Caco-2 (cell line): ENCODE results near the gene OR2T11. TPM values are rescaled to one million over a fixed set of nuclear protein-coding genes. Genes with fewer than 3 reads are reported as not detected.

Experiments used
- BruUV-seq: library from RNA; stranded (reverse); fragments of 400-500 nt; replicated peaks from 2 replicates; lab custom pipeline; 2021; lab: Mats Ljungman, UMichigan
- CTCF ChIA-PET: fragments of 300-600 bp; sonication (Branson Sonifier 250); formaldehyde crosslinking; loops from one replicate; lab custom pipeline; 2022; ENCODE audit warnings: antibody characterized with exemption; lab: Charles Lee
- POLR2A ChIA-PET: fragments of 300-600 bp; sonication (Branson Sonifier 250); formaldehyde crosslinking; loops from one replicate; lab custom pipeline; 2022; ENCODE audit warnings: antibody characterized with exemption; lab: Charles Lee
- DNase-seq, 2 experiments: peaks; one replicate each; pipeline versions ENCODE4 v3.0.0 to v3.0.0-alpha.2; 2020 to 2022
- H3K27me3 ChIP-seq: replicated peaks from 2 replicates; pipeline ENCODE4 v1.6.0; 2011; ENCODE audit warnings: low read length; ENCODE audit not compliant: control insufficient read depth, insufficient read depth
- H3K36me3 ChIP-seq: 2 replicates; pipeline ENCODE4 v1.5.1; 2011; ENCODE audit warnings: low read length; ENCODE audit not compliant: control insufficient read depth, insufficient read depth
- H3K4me1 ChIP-seq: fragments of 250-450 bp; sonication (Bioruptor Pico); 2 replicates; pipeline ENCODE4 v1.5.1; 2020; ENCODE audit warnings: mild to moderate bottlenecking
- H3K4me3 ChIP-seq: 2 replicates; pipeline ENCODE4 v1.5.1; 2011; ENCODE audit warnings: low read depth, mild to moderate bottlenecking, control low read depth, low read length
- H3K9me3 ChIP-seq: fragments of 250-450 bp; sonication (Bioruptor Pico); 2 replicates; pipeline ENCODE4 v1.5.1; 2020; ENCODE audit warnings: mild to moderate bottlenecking, moderate library complexity
- H3K27ac Mint-ChIP-seq: one replicate; pipeline ENCODE4 v1.8.0; 2022; ENCODE audit warnings: mixed read lengths; ENCODE audit not compliant: unreplicated experiment
- H3K27me3 Mint-ChIP-seq: one replicate; pipeline ENCODE4 v1.8.0; 2022; ENCODE audit warnings: mixed read lengths; ENCODE audit not compliant: insufficient read depth, unreplicated experiment
- H3K36me3 Mint-ChIP-seq: one replicate; pipeline ENCODE4 v1.8.0; 2022; ENCODE audit warnings: mild to moderate bottlenecking, mixed read lengths; ENCODE audit not compliant: insufficient read depth, unreplicated experiment
- H3K4me1 Mint-ChIP-seq: one replicate; pipeline ENCODE4 v1.8.0; 2022; ENCODE audit warnings: low read depth, mixed read lengths; ENCODE audit not compliant: unreplicated experiment
- H3K4me3 Mint-ChIP-seq: one replicate; pipeline ENCODE4 v1.8.0; 2022; ENCODE audit warnings: mild to moderate bottlenecking, moderate library complexity, mixed read lengths; ENCODE audit not compliant: unreplicated experiment
- H3K9me3 Mint-ChIP-seq: one replicate; pipeline ENCODE4 v1.8.0; 2022; ENCODE audit warnings: mixed read lengths; ENCODE audit not compliant: unreplicated experiment
- CTCF ChIP-seq, 2 experiments: fragments of 200-600 bp in 1 of 2; IDR thresholded peaks; 1 replicate in 1 of 2; 2 replicates in 1 of 2; pipeline versions ENCODE4 v1.5.1 to v1.8.0; 2011 to 2022; ENCODE audit warnings: antibody characterized with exemption in 1 of 2, control low read depth in 1 of 2, inconsistent platforms in 1 of 2, low read depth in 1 of 2, low read length in 1 of 2, mild to moderate bottlenecking in 1 of 2, moderate library complexity in 1 of 2; ENCODE audit not compliant: insufficient read depth in 1 of 2, severe bottlenecking in 1 of 2, unreplicated experiment in 1 of 2
- intact Hi-C: fragments of 100-400 bp; cut with micrococcal nuclease; formaldehyde crosslinking; loops from one replicate; pipeline ENCODE4 v1.10.0; 2022; ENCODE audit not compliant: unreplicated experiment
- total RNA-seq: library from RNA; stranded (reverse); gene quantifications from 2 replicates; pipeline ENCODE4 v1.2.3, GENCODE V29; 2022

The OR2T11 gene
- total RNA-seq, 1 experiment from 2014 or later: not detected

- intact Hi-C loops: no loop called here
- no peak overlapping the region for H3K27ac Mint-ChIP-seq
These were observed 38.3 kb downstream of the OR2T11 start for GRCh38 chr1:248596615-248597014.

GRCh38 chr1:248593226-248593625 is 41.7 kb downstream of the OR2T11 start:
- H3K4me3 Mint-ChIP-seq: no peak overlapping the region
- TF ChIP-seq CTCF (IDR thresholded peaks at IDR 0.05; ENCODE audit: insufficient read depth in 1 of 2, low read depth in 1 of 2, low read length in 1 of 2, severe bottlenecking in 1 of 2, unreplicated experiment in 1 of 2): no peak
- no peaks in the 10 kb centered on the region for H3K36me3 Mint-ChIP-seq
- Histone ChIP-seq H3K27me3 (no peaks in the 10 kb centered on the region), H3K4me3 (no peak overlapping the region), H3K36me3 (no peaks in the 10 kb centered on the region), H3K4me1 (no peaks in the 10 kb centered on the region), H3K9me3 (no peaks in the 10 kb centered on the region)
- no peaks in the 10 kb centered on the region for H3K27me3 Mint-ChIP-seq
- BruUV-seq: no TSS peak
- H3K4me1 Mint-ChIP-seq: no peaks in the 10 kb centered on the region
- POLR2A ChIA-PET: no interaction called here
- no peak overlapping the region for H3K27ac Mint-ChIP-seq
- H3K9me3 Mint-ChIP-seq: no peaks in the 10 kb centered on the region
- CTCF ChIA-PET: no interaction called here
- intact Hi-C loops: no loop called here
- no peak for DNase-seq

More at GRCh38 chr1:248596615-248597014, 38.3 kb downstream of the OR2T11 start:
- Mint-ChIP-seq H3K27me3 (no peaks in the 10 kb centered on the region), H3K9me3 (no peaks in the 10 kb centered on the region), H3K4me3 (no peak overlapping the region), H3K4me1 (no peaks in the 10 kb centered on the region), H3K36me3 (no peaks in the 10 kb centered on the region)
- no TSS peak for BruUV-seq
- no peak for TF ChIP-seq CTCF (IDR thresholded peaks at IDR 0.05; ENCODE audit: insufficient read depth in 1 of 2, low read depth in 1 of 2, low read length in 1 of 2, severe bottlenecking in 1 of 2, unreplicated experiment in 1 of 2)
- H3K36me3 ChIP-seq: no peaks in the 10 kb centered on the region
- POLR2A ChIA-PET: no interaction called here
- CTCF ChIA-PET: no interaction called here
- H3K9me3 ChIP-seq: no peaks in the 10 kb centered on the region
- DNase-seq: no peak
- H3K4me1 ChIP-seq: no peaks in the 10 kb centered on the region
- H3K27me3 ChIP-seq: no peaks in the 10 kb centered on the region
- H3K4me3 ChIP-seq: no peak overlapping the region

GRCh38 chr1:248592655-248593054 is 42.2 kb downstream of the OR2T11 start:
- POLR2A ChIA-PET: no interaction called here
- TF ChIP-seq CTCF (IDR thresholded peaks at IDR 0.05; ENCODE audit: insufficient read depth in 1 of 2, low read depth in 1 of 2, low read length in 1 of 2, severe bottlenecking in 1 of 2, unreplicated experiment in 1 of 2): no peak
- H3K9me3 Mint-ChIP-seq: no peaks in the 10 kb centered on the region

More at GRCh38 chr1:248592655-248593054, 42.2 kb downstream of the OR2T11 start:
- Mint-ChIP-seq H3K36me3 (no peaks in the 10 kb centered on the region), H3K27me3 (no peaks in the 10 kb centered on the region), H3K4me3 (no peak overlapping the region), H3K27ac (no peak overlapping the region), H3K4me1 (no peaks in the 10 kb centered on the region)
- Histone ChIP-seq H3K9me3 (no peaks in the 10 kb centered on the region), H3K4me1 (no peaks in the 10 kb centered on the region), H3K4me3 (no peak overlapping the region), H3K27me3 (no peaks in the 10 kb centered on the region), H3K36me3 (no peaks in the 10 kb centered on the region)
- no TSS peak for BruUV-seq
- intact Hi-C loops: no loop called here
- CTCF ChIA-PET: no interaction called here
- DNase-seq: no peak
